Vagina (tissue), 2 donors: ENCODE data around the gene MRPS27. TPM values are rescaled to one million over a fixed set of nuclear protein-coding genes. Genes with fewer than 3 reads are reported as not detected.

Experiments
- DNase-seq, 2 donors: peaks; one replicate each; pipeline ENCODE4 v3.0.0-alpha.2; 2017; ENCODE audit errors: extremely low spot score in 2 of 2
- H3K27ac ChIP-seq: fragments of 200-600 bp; sonication (generic); one replicate; pipeline ENCODE4 v1.5.1; 2019
- H3K27me3 ChIP-seq: fragments of 200-600 bp; sonication (generic); one replicate; pipeline ENCODE4 v1.5.1; 2019
- H3K36me3 ChIP-seq, 2 donors: fragments of 200-600 bp; sonication (generic); one replicate each; pipeline ENCODE4 v1.5.1; 2017 to 2019
- H3K4me1 ChIP-seq: fragments of 200-600 bp; sonication (generic); one replicate; pipeline ENCODE4 v1.5.1; 2019
- H3K4me3 ChIP-seq, 2 donors: fragments of 200-600 bp; sonication (generic); 1 replicate in 1 of 2; 2 replicates in 1 of 2; pipeline ENCODE4 v1.5.1; 2016 to 2019
- H3K9me3 ChIP-seq: fragments of 200-600 bp; sonication (generic); one replicate; pipeline ENCODE4 v1.5.1; 2019
- POLR2A ChIP-seq, 2 donors: fragments of 450-650 bp; IDR thresholded peaks; one replicate each; pipeline ENCODE4 v1.6.1; 2017; ENCODE audit warnings: antibody characterized with exemption in 2 of 2, mild to moderate bottlenecking in 2 of 2, moderate library complexity in 2 of 2
- POLR2AphosphoS5 ChIP-seq, 2 donors: sonication (generic); formaldehyde crosslinking; IDR thresholded peaks; one replicate each; pipeline ENCODE4 v1.9.0; 2017; ENCODE audit warnings: antibody characterized with exemption in 2 of 2, mild to moderate bottlenecking in 2 of 2, low read depth in 1 of 2; ENCODE audit not compliant: insufficient read depth in 1 of 2
- intact Hi-C: fragments of 100-400 bp; cut with DNase I; formaldehyde crosslinking; loops from one replicate; pipeline ENCODE4 v1.15.1; 2023
- total RNA-seq: library from RNA; depleted of rRNA; stranded (reverse); fragments of >200 nt; gene quantifications from one replicate; pipeline ENCODE4 v1.2.3, GENCODE V29; 2016
- TF ChIP-seq, protein P1 (sequence below), 3 experiments: fragments of 450-650 bp in 2 of 3; fragments of 200-600 bp in 1 of 3; sonication (generic) in 1 of 3; IDR thresholded peaks; one replicate each; pipeline ENCODE4 v1.5.1; 2017 to 2019; ENCODE audit warnings: antibody characterized with exemption in 3 of 3, mild to moderate bottlenecking in 2 of 3, moderate library complexity in 2 of 3

MRPS27 gene
- total RNA-seq, 1 donor from 2014 or later = 44.9 TPM

DNA sequence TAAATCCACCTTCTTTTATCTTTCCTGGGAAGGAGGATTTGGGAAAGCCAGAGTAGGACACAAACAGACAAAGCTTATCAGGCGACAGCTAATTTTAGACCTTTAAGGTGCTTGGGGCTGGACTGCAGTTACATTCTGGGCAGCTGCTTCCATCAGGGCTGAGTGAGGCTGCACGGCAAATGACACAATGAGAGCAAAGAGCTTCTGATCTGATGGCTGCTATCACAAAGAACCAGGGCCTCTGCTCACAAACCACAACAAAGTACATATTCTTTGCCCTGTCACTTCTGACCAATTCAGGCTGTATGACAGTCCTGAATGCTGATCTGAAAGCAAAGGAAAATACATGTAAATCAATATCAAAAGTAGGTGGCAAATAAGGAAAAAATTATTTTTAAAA is 93.1 kb downstream of the MRPS27 start:
- Histone ChIP-seq H3K4me1 (peaks cover 4% of the 10 kb centered on the region), H3K27me3 (no peaks in the 10 kb centered on the region), H3K27ac (no peak overlapping the region), H3K9me3 (no peaks in the 10 kb centered on the region), H3K4me3 (no peak overlapping the region), H3K36me3 (peaks cover 0 to 51% of the 10 kb centered on the region in 2 donors)
- intact Hi-C loops = no loop called here
- no peak for DNase-seq
- TF ChIP-seq POLR2AphosphoS5 (IDR thresholded peaks at IDR 0.05; ENCODE audit: insufficient read depth in 1 of 2, low read depth in 1 of 2) = no peak
- TF ChIP-seq POLR2A (IDR thresholded peaks at IDR 0.05) = no peak
- TF ChIP-seq, protein P1, sequence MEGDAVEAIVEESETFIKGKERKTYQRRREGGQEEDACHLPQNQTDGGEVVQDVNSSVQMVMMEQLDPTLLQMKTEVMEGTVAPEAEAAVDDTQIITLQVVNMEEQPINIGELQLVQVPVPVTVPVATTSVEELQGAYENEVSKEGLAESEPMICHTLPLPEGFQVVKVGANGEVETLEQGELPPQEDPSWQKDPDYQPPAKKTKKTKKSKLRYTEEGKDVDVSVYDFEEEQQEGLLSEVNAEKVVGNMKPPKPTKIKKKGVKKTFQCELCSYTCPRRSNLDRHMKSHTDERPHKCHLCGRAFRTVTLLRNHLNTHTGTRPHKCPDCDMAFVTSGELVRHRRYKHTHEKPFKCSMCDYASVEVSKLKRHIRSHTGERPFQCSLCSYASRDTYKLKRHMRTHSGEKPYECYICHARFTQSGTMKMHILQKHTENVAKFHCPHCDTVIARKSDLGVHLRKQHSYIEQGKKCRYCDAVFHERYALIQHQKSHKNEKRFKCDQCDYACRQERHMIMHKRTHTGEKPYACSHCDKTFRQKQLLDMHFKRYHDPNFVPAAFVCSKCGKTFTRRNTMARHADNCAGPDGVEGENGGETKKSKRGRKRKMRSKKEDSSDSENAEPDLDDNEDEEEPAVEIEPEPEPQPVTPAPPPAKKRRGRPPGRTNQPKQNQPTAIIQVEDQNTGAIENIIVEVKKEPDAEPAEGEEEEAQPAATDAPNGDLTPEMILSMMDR (IDR thresholded peaks at IDR 0.05) = no peak

DNA sequence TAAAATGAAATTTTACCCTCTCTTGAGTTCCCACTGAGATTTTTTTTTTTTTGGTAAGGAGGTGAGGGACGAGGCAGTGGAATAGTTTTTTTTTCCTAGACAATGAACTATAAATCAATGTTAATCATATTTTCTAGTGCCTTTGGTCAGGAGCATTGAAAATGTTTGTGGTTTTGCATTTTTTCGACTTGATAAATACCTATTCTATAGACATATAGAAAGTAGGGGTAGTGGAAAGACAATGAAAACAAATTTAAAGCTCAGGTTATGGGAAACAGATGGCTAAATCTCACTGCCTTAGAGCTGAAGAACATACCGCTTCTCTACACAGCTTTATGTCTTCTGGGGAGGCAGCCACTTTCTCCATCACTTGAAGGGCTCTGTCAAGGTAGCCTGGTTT is 94.3 kb downstream of the MRPS27 start:
- H3K27me3 ChIP-seq = no peaks in the 10 kb centered on the region
- no peaks in the 10 kb centered on the region for H3K4me1 ChIP-seq
- DNase-seq = no peak
- no peaks in the 10 kb centered on the region for H3K9me3 ChIP-seq
- H3K4me3 ChIP-seq = no peak overlapping the region
- TF ChIP-seq, protein P1 (IDR thresholded peaks at IDR 0.05) = no peak
- TF ChIP-seq POLR2AphosphoS5 (IDR thresholded peaks at IDR 0.05; ENCODE audit: insufficient read depth in 1 of 2, low read depth in 1 of 2) = no peak
- no peak for TF ChIP-seq POLR2A (IDR thresholded peaks at IDR 0.05)
- intact Hi-C loops = no loop called here
- H3K36me3 ChIP-seq = peaks cover 0 to 62% of the 10 kb centered on the region in 2 donors
- no peak overlapping the region for H3K27ac ChIP-seq

DNA sequence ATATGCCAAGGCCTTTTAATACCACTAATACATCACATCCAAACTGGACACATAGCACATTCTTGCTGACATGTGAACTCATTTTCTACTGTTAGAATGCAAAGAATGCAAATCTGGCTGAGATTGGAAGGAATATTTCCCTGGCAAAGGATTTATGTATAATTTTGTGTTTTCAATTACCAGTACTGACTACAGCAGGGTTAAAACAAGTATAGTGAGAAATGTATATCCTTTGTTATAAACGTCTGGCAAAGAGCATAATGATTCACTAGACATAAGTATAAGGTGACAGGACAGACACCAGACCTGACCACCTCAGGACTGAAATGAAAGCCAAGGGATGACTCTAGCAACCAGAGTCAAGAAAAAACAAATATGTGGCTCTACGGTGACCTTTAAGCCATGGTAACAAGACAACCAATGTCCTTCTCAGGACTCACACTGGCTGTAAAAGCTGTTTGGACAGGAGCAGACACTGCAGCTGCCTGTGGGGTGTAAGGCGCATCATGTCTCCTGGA is 95.0 kb downstream of the MRPS27 start:
- DNase-seq = no peak
- Histone ChIP-seq H3K4me3 (no peak overlapping the region), H3K4me1 (no peaks in the 10 kb centered on the region), H3K9me3 (no peaks in the 10 kb centered on the region), H3K27me3 (no peaks in the 10 kb centered on the region), H3K27ac (no peak overlapping the region), H3K36me3 (peaks cover 0 to 69% of the 10 kb centered on the region in 2 donors)
- TF ChIP-seq, protein P1 (IDR thresholded peaks at IDR 0.05) = no peak
- no peak for TF ChIP-seq POLR2A (IDR thresholded peaks at IDR 0.05)
- no peak for TF ChIP-seq POLR2AphosphoS5 (IDR thresholded peaks at IDR 0.05; ENCODE audit: insufficient read depth in 1 of 2, low read depth in 1 of 2)
- intact Hi-C loops = no loop called here

DNA sequence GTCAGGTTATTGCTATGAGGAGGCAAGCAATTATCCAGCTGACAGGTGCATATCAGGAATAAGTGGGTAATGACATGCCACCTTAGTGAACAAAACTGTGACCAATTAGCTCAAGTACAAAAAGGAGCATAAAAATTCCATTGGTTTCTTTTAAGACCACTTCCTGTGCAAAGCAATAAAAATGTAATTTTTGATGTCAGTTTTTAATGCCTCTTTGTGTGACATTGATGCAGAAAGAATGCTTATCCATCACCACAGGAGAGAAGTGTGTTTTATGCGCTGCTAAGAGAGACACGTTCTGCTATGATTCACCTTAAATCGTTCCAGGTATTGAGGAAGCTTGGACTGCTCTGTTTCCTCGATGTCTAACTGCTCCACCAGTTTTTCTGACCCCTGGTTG is 96.7 kb downstream of the MRPS27 start:
- Histone ChIP-seq H3K4me1 (no peaks in the 10 kb centered on the region), H3K27me3 (no peaks in the 10 kb centered on the region), H3K36me3 (peaks cover 0 to 83% of the 10 kb centered on the region in 2 donors), H3K27ac (no peak overlapping the region), H3K4me3 (no peak overlapping the region), H3K9me3 (no peaks in the 10 kb centered on the region)
- no peak for DNase-seq
- TF ChIP-seq POLR2AphosphoS5 (IDR thresholded peaks at IDR 0.05; ENCODE audit: insufficient read depth in 1 of 2, low read depth in 1 of 2) = no peak
- intact Hi-C loops = no loop called here

DNA sequence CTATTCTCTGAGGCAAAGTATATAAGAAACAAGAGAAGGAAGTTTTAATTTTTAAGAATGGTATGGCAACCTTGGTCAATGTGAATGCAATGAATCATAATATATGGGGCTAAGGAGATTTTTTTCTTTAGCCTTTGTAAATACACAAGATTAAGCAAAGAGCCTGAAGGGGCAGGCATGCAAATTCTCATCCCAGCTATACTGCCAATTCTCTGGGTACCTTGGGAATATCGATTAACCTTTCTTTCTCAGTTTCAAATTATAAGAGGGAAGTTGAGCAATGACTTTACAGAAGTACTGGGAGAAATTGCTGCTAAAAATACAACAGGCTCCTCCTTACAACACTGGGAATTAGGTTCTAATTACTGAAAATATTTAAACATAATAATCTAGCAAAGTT is 97.5 kb downstream of the MRPS27 start:
- H3K27ac ChIP-seq = no peak overlapping the region
- H3K4me1 ChIP-seq = no peaks in the 10 kb centered on the region
- TF ChIP-seq POLR2AphosphoS5 (IDR thresholded peaks at IDR 0.05; ENCODE audit: insufficient read depth in 1 of 2, low read depth in 1 of 2) (no peak), POLR2A (IDR thresholded peaks at IDR 0.05) (no peak)
- TF ChIP-seq, protein P1 (IDR thresholded peaks at IDR 0.05) = no peak
- H3K36me3 ChIP-seq = peaks cover 0 to 79% of the 10 kb centered on the region in 2 donors
- H3K4me3 ChIP-seq = no peak overlapping the region
- H3K9me3 ChIP-seq = no peaks in the 10 kb centered on the region
- intact Hi-C loops = no loop called here
- H3K27me3 ChIP-seq = no peaks in the 10 kb centered on the region
- DNase-seq = no peak
